AG10803 (cell line): Measurements from ENCODE around the gene HAND2.
A peak's percentile ranks its signal among the peaks of the same experiment; 100 is the strongest.

Source experiments
- DNase-seq: peaks from one replicate; pipeline ENCODE4 v3.0.0; 2010; ENCODE audit warnings: low read depth
- H3K4me3 ChIP-seq: 2 replicates; pipeline ENCODE4 v1.5.1; 2011; ENCODE audit warnings: mild to moderate bottlenecking, low read length, control low read depth
- CTCF ChIP-seq: conservative IDR thresholded peaks from 2 replicates; pipeline ENCODE4 v1.5.1; 2011; ENCODE audit warnings: mild to moderate bottlenecking, low read length, control low read depth, inconsistent platforms

Gene HAND2

GRCh38 chr4:173546776-173547175 is 16.7 kb upstream of the HAND2 start:
- DNase-seq: no peak
- no peak overlapping the region for H3K4me3 ChIP-seq
- TF ChIP-seq CTCF: no peak

- DNase-seq: no peak
- TF ChIP-seq CTCF: no peak
- H3K4me3 ChIP-seq: no peak overlapping the region
Observed at GRCh38 chr4:173545440-173545839, 15.4 kb upstream of the HAND2 start.

GRCh38 chr4:173543266-173543665 is 13.2 kb upstream of the HAND2 start:
- no peak overlapping the region for H3K4me3 ChIP-seq
- no peak for DNase-seq
- TF ChIP-seq CTCF: no peak

- H3K4me3 ChIP-seq: no peak overlapping the region
- no peak for DNase-seq
- no peak for TF ChIP-seq CTCF
Observed at GRCh38 chr4:173539986-173540385, 10.0 kb upstream of the HAND2 start.

GRCh38 chr4:173538909-173539445 is 8.9 kb upstream of the HAND2 start:
- TF ChIP-seq CTCF: no peak
- DNase-seq: no peak
- H3K4me3 ChIP-seq: peak overlapping the region; percentile 61

GRCh38 chr4:173538148-173538908 is 8.3 kb upstream of the HAND2 start:
- TF ChIP-seq CTCF: no peak
- DNase-seq: peak; percentile 15
- H3K4me3 ChIP-seq: peak overlapping the region; percentile 61

GRCh38 chr4:173537613-173538147 is 7.7 kb upstream of the HAND2 start:
- no peak for DNase-seq
- TF ChIP-seq CTCF: no peak
- H3K4me3 ChIP-seq: peak overlapping the region; percentile 61
